HG03442 (cell line): Measurements from ENCODE around the gene PARD3.

ENCODE experiments used
- ATAC-seq: cut with Tn5 transposase; IDR thresholded peaks from one replicate; pipeline ENCODE4 v1.9.1; 2021; ENCODE audit warnings: mild to moderate bottlenecking, moderate library complexity; ENCODE audit not compliant: unreplicated experiment

PARD3 gene

GRCh38 chr10:34590793-34591192 lies 224.3 kb downstream of the PARD3 start:
- ATAC-seq: no peak

- ATAC-seq: no peak
Observed at GRCh38 chr10:34589275-34589674, 225.8 kb downstream of the PARD3 start.

- ATAC-seq: no peak
Observed at GRCh38 chr10:34587680-34588019, 227.4 kb downstream of the PARD3 start.

- no peak for ATAC-seq
Observed at GRCh38 chr10:34587002-34587679, 228.0 kb downstream of the PARD3 start.

- no peak for ATAC-seq
Observed at GRCh38 chr10:34585422-34586112, 229.5 kb downstream of the PARD3 start.

GRCh38 chr10:34584164-34584563 lies 230.9 kb downstream of the PARD3 start:
- no peak for ATAC-seq

GRCh38 chr10:34581801-34582532 lies 233.1 kb downstream of the PARD3 start:
- no peak for ATAC-seq

- no peak for ATAC-seq
Observed at GRCh38 chr10:34580643-34581042, 234.5 kb downstream of the PARD3 start.

GRCh38 chr10:34580214-34580613 lies 234.9 kb downstream of the PARD3 start:
- ATAC-seq: no peak

GRCh38 chr10:34578468-34578867 lies 236.6 kb downstream of the PARD3 start:
- no peak for ATAC-seq

GRCh38 chr10:34576797-34577196 lies 238.3 kb downstream of the PARD3 start:
- ATAC-seq: no peak

- ATAC-seq: no peak
Observed at GRCh38 chr10:34575882-34576281, 239.2 kb downstream of the PARD3 start.

GRCh38 chr10:34574353-34574934 lies 240.7 kb downstream of the PARD3 start:
- ATAC-seq: no peak

GRCh38 chr10:34570887-34571286 lies 244.2 kb downstream of the PARD3 start:
- no peak for ATAC-seq

GRCh38 chr10:34567659-34568253 lies 247.3 kb downstream of the PARD3 start:
- ATAC-seq: no peak

- ATAC-seq: no peak
Observed at GRCh38 chr10:34565934-34566333, 249.2 kb downstream of the PARD3 start.

- ATAC-seq: no peak
Observed at GRCh38 chr10:34558093-34558583, 257.0 kb downstream of the PARD3 start.

GRCh38 chr10:34557173-34557572 lies 257.9 kb downstream of the PARD3 start:
- ATAC-seq: no peak

- no peak for ATAC-seq
Observed at GRCh38 chr10:34555653-34556052, 259.4 kb downstream of the PARD3 start.

GRCh38 chr10:34553747-34554146 lies 261.3 kb downstream of the PARD3 start:
- ATAC-seq: no peak

GRCh38 chr10:34551295-34551694 lies 263.8 kb downstream of the PARD3 start:
- no peak for ATAC-seq
